HepG2 (cell line): Measurements from ENCODE around the gene SYNE1. TPM values are rescaled to one million over a fixed set of nuclear protein-coding genes. Genes with fewer than 3 reads are reported as not detected.

Source experiments
- CREBL2 ChIP-seq: sonication (generic); formaldehyde crosslinking; IDR thresholded peaks from 2 replicates; pipeline ENCODE4 v1.8.1; 2023; ENCODE audit warnings: missing genetic modification reagents, mild to moderate bottlenecking, borderline replicate concordance
- DMTF1 ChIP-seq: sonication (generic); formaldehyde crosslinking; IDR thresholded peaks from 2 replicates; pipeline ENCODE4 v1.4.0; 2020; ENCODE audit warnings: mild to moderate bottlenecking, missing genetic modification reagents
- ELF4 ChIP-seq: sonication (generic); formaldehyde crosslinking; IDR thresholded peaks from 2 replicates; pipeline ENCODE4 v1.5.0; 2020; ENCODE audit warnings: missing genetic modification reagents, mild to moderate bottlenecking, moderate library complexity, borderline replicate concordance
- IKZF5 ChIP-seq: IDR thresholded peaks from 2 replicates; pipeline ENCODE4 v1.6.1; 2018; ENCODE audit warnings: missing genetic modification reagents, mild to moderate bottlenecking, missing compliant biosample characterization
- KLF6 ChIP-seq: IDR thresholded peaks from 2 replicates; pipeline ENCODE4 v1.8.0; 2016; ENCODE audit warnings: missing biosample characterization, missing genetic modification reagents
- MAF1 ChIP-seq: sonication (generic); formaldehyde crosslinking; IDR thresholded peaks from 2 replicates; pipeline ENCODE4 v1.5.0; 2020; ENCODE audit warnings: missing genetic modification reagents, borderline replicate concordance
- NCOA1 ChIP-seq: sonication (generic); formaldehyde crosslinking; IDR thresholded peaks from 2 replicates; pipeline ENCODE4 v1.9.0; 2021; ENCODE audit warnings: missing genetic modification reagents
- RORA ChIP-seq: sonication (generic); formaldehyde crosslinking; IDR thresholded peaks from 2 replicates; pipeline ENCODE4 v1.5.0; 2020; ENCODE audit warnings: mild to moderate bottlenecking, missing genetic modification reagents, moderate library complexity
- SATB2 ChIP-seq: sonication (generic); formaldehyde crosslinking; IDR thresholded peaks from 2 replicates; pipeline ENCODE4 v1.5.0; 2020; ENCODE audit warnings: missing genetic modification reagents
- TBP ChIP-seq: sonication (generic); formaldehyde crosslinking; IDR thresholded peaks from 2 replicates; pipeline ENCODE4 v1.5.0; 2020; ENCODE audit warnings: missing genetic modification reagents
- ZMYM2 ChIP-seq: sonication (generic); formaldehyde crosslinking; IDR thresholded peaks from 2 replicates; pipeline ENCODE4 v1.8.0; 2022; ENCODE audit warnings: mild to moderate bottlenecking, missing genetic modification reagents
- ZNF337 ChIP-seq: sonication (generic); formaldehyde crosslinking; IDR thresholded peaks from 2 replicates; pipeline ENCODE4 v1.5.1; 2020; ENCODE audit warnings: missing genetic modification reagents, low read depth, mild to moderate bottlenecking, borderline replicate concordance
- ZNF562 ChIP-seq: sonication (generic); formaldehyde crosslinking; IDR thresholded peaks from 2 replicates; pipeline ENCODE4 v1.8.0; 2022; ENCODE audit warnings: missing genetic modification reagents, borderline replicate concordance
- ZNF572 ChIP-seq: sonication (generic); formaldehyde crosslinking; IDR thresholded peaks from 2 replicates; pipeline ENCODE4 v1.5.1; 2020; ENCODE audit warnings: mild to moderate bottlenecking, missing genetic modification reagents
- ZNF644 ChIP-seq: IDR thresholded peaks from 2 replicates; pipeline ENCODE4 v1.6.1; 2016; ENCODE audit warnings: low read depth
- ZNF670 ChIP-seq: sonication (generic); formaldehyde crosslinking; IDR thresholded peaks from 2 replicates; pipeline ENCODE4 v1.8.0; 2022; ENCODE audit warnings: mild to moderate bottlenecking, missing genetic modification reagents, borderline replicate concordance
- ZNF747 ChIP-seq: sonication (generic); formaldehyde crosslinking; IDR thresholded peaks from 2 replicates; pipeline ENCODE4 v1.8.1; 2023; ENCODE audit warnings: missing genetic modification reagents, mild to moderate bottlenecking, borderline replicate concordance
- polyA plus RNA-seq, 8 experiments: library from polyadenylated mRNA; depleted of rRNA in 3 of 8; stranded (reverse) in 7 of 8; unstranded in 1 of 8; fragments of >200 nt; fragmentation: Illumina TruSeq in 4 of 8; extraction: Trizol in 4 of 8; gene quantifications; 2 replicates each; pipeline versions ENCODE4 v1.2.1 to v1.2.3, GENCODE V29; 2011 to 2016; ENCODE audit warnings: low read depth in 4 of 8, missing spikeins in 1 of 8, mixed read lengths in 1 of 8; ENCODE audit not compliant: insufficient read depth in 1 of 8
- total RNA-seq, 5 experiments: library from RNA; depleted of rRNA; stranded (reverse); fragments of >200 nt; fragmentation: Illumina TruSeq; extraction: Trizol; gene quantifications; 2 replicates each; pipeline ENCODE4 v1.2.3, GENCODE V29; 2016; ENCODE audit warnings: low read depth in 1 of 5
- TF ChIP-seq, protein P1 (sequence below): sonication (generic); formaldehyde crosslinking; IDR thresholded peaks from 2 replicates; pipeline ENCODE4 v1.4.0; 2020; ENCODE audit warnings: mild to moderate bottlenecking, low read depth, missing genetic modification reagents
- TF ChIP-seq, protein P2 (sequence below): sonication (generic); formaldehyde crosslinking; IDR thresholded peaks from 2 replicates; pipeline ENCODE4 v1.4.0; 2020; ENCODE audit warnings: missing genetic modification reagents

SYNE1 gene
- total and polyA plus RNA-seq, 2 of the 13 experiments (the other 11 are each of a cell fraction or from before 2014, with no cell fraction given), result 5.5 to 15.9 TPM

DNA sequence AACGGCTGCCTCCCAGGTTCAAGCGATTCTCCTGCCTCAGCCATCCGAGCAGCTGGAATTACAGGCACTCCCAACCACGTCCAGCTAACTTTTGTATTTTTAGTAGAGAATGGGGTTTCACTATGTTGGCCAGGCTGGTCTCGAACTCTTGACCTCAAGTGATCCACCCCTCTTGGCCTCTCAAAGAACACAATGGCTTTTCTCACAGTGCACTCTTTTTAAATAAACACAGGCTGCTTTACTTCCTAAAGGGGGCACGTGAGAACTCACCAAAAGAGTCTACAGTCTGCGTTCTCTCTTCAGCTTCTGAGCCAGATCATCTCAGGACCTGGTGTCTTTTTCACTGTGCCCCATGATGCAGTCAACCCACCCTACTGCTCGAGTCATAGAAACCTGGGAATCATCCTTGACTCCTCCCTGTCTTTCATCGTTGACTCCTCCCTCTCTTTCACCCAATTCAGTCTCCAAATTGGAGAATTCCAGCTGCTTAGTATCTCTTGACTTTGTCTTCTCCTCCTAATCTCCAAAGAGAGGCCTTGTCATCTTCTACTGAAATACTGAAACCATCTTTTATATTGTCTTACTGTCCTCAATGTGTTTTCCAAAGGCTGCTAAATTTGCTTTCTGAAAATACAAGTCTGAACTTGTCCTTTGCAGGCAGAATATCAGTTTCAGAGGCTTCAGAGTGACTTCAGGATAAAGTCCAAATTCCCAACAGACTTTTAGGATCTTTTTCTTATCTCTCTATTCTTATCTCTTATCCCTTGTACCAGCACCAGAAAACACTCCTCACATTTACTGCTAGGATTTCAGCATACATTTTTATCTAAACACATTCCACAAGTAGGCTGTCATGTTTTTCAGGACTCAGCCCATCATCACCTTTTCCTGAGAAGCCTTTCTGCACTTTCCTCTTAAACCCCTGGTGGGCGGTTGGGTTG is 323.4 kb downstream of the SYNE1 start (continued):
- TF ChIP-seq ZNF747 (CRISPR knock-in tag) (no peak), ZMYM2 (CRISPR knock-in tag) (peak; percentile 96), TBP (CRISPR knock-in tag) (no peak), DMTF1 (no peak), MAF1 (CRISPR knock-in tag) (no peak), ZNF644 (CRISPR knock-in tag) (peak; percentile 64; the same call in 1 of the 2 replicates), RORA (CRISPR knock-in tag) (no peak), KLF6 (0 out of 2 replicates have a peak, but pooled peaks have one; percentile 0), SATB2 (no peak), IKZF5 (CRISPR knock-in tag) (no peak), ZNF572 (CRISPR knock-in tag) (no peak), CREBL2 (CRISPR knock-in tag) (no peak), ELF4 (CRISPR knock-in tag) (no peak), ZNF670 (CRISPR knock-in tag) (no peak), NCOA1 (CRISPR knock-in tag) (0 out of 2 replicates have a peak, but pooled peaks have one; percentile 64), ZNF337 (CRISPR knock-in tag) (no peak), ZNF562 (CRISPR knock-in tag) (no peak)
- TF ChIP-seq, protein P1, sequence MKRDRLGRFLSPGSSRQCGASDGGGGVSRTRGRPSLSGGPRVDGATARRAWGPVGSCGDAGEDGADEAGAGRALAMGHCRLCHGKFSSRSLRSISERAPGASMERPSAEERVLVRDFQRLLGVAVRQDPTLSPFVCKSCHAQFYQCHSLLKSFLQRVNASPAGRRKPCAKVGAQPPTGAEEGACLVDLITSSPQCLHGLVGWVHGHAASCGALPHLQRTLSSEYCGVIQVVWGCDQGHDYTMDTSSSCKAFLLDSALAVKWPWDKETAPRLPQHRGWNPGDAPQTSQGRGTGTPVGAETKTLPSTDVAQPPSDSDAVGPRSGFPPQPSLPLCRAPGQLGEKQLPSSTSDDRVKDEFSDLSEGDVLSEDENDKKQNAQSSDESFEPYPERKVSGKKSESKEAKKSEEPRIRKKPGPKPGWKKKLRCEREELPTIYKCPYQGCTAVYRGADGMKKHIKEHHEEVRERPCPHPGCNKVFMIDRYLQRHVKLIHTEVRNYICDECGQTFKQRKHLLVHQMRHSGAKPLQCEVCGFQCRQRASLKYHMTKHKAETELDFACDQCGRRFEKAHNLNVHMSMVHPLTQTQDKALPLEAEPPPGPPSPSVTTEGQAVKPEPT (CRISPR knock-in tag), result no peak
- TF ChIP-seq, protein P2, sequence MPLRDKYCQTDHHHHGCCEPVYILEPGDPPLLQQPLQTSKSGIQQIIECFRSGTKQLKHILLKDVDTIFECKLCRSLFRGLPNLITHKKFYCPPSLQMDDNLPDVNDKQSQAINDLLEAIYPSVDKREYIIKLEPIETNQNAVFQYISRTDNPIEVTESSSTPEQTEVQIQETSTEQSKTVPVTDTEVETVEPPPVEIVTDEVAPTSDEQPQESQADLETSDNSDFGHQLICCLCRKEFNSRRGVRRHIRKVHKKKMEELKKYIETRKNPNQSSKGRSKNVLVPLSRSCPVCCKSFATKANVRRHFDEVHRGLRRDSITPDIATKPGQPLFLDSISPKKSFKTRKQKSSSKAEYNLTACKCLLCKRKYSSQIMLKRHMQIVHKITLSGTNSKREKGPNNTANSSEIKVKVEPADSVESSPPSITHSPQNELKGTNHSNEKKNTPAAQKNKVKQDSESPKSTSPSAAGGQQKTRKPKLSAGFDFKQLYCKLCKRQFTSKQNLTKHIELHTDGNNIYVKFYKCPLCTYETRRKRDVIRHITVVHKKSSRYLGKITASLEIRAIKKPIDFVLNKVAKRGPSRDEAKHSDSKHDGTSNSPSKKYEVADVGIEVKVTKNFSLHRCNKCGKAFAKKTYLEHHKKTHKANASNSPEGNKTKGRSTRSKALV (CRISPR knock-in tag), result no peak
